Occipital lobe (tissue), 2 donors: ENCODE results near the gene FANCL. TPM values are rescaled to one million over a fixed set of nuclear protein-coding genes. Genes with fewer than 3 reads are reported as not detected.
"Not testable (repeated sequence)": the region's sequence is repeated elsewhere in the genome, so short reads cannot be mapped to it uniquely, and the experiment has no call there.

ENCODE experiments used
- DNase-seq: peaks from one replicate; lab custom pipeline; 2025; lab: John Stamatoyannopoulos, UW
- total RNA-seq: library from RNA; depleted of rRNA; stranded (reverse); fragments of >200 nt; gene quantifications from one replicate; pipeline ENCODE4 v1.2.3, GENCODE V29; 2014

Gene FANCL
- total RNA-seq = 82.2 TPM

- peak; percentile 89 for DNase-seq
These were observed at the start of gene FANCL for GRCh38 chr2:58240670-58241545. Gene FANCL (minus strand): TSS chr2:58241325. CDS start chr2:58241313, 12 bp downstream.

GRCh38 chr2:58289029-58289428, 47.9 kb upstream of the FANCL start:
- DNase-seq = no peak

GRCh38 chr2:58283931-58284330, 42.8 kb upstream of the FANCL start:
- DNase-seq = no peak

GRCh38 chr2:58275144-58275543, 34.0 kb upstream of the FANCL start:
- not testable (repeated sequence) for DNase-seq

- no peak for DNase-seq
These were observed 30.7 kb upstream of the FANCL start for GRCh38 chr2:58271826-58272225.

- DNase-seq = no peak
These were observed 27.6 kb upstream of the FANCL start for GRCh38 chr2:58268685-58269084.

- no peak for DNase-seq
These were observed 25.1 kb upstream of the FANCL start for GRCh38 chr2:58266211-58266610.

- no peak for DNase-seq
These were observed 20.1 kb upstream of the FANCL start for GRCh38 chr2:58261209-58261608.

GRCh38 chr2:58258456-58258855, 17.3 kb upstream of the FANCL start:
- not testable (repeated sequence) for DNase-seq

GRCh38 chr2:58251331-58252201, 10.4 kb upstream of the FANCL start:
- DNase-seq = not testable (repeated sequence)

GRCh38 chr2:58241546-58241864, 380 bp upstream of the FANCL start:
- no peak for DNase-seq

GRCh38 chr2:58239243-58239925, 1.7 kb downstream of the FANCL start:
- DNase-seq = no peak

GRCh38 chr2:58237741-58238140, 3.4 kb downstream of the FANCL start:
- no peak for DNase-seq

GRCh38 chr2:58235984-58236383, 5.1 kb downstream of the FANCL start:
- DNase-seq = no peak

- no peak for DNase-seq
These were observed 6.0 kb downstream of the FANCL start for GRCh38 chr2:58235170-58235569.

- DNase-seq = no peak
These were observed 12.8 kb downstream of the FANCL start for GRCh38 chr2:58228299-58228698.

GRCh38 chr2:58227171-58227917, 13.8 kb downstream of the FANCL start:
- no peak for DNase-seq

GRCh38 chr2:58221909-58222308, 19.2 kb downstream of the FANCL start:
- DNase-seq = no peak

GRCh38 chr2:58215429-58215828, 25.7 kb downstream of the FANCL start:
- no peak for DNase-seq

GRCh38 chr2:58210951-58211568, 30.1 kb downstream of the FANCL start:
- DNase-seq = not testable (repeated sequence)

GRCh38 chr2:58207189-58207588, 33.9 kb downstream of the FANCL start:
- no peak for DNase-seq
